ENCODE results near the gene TRAF1.

The TRAF1 gene

DNA sequence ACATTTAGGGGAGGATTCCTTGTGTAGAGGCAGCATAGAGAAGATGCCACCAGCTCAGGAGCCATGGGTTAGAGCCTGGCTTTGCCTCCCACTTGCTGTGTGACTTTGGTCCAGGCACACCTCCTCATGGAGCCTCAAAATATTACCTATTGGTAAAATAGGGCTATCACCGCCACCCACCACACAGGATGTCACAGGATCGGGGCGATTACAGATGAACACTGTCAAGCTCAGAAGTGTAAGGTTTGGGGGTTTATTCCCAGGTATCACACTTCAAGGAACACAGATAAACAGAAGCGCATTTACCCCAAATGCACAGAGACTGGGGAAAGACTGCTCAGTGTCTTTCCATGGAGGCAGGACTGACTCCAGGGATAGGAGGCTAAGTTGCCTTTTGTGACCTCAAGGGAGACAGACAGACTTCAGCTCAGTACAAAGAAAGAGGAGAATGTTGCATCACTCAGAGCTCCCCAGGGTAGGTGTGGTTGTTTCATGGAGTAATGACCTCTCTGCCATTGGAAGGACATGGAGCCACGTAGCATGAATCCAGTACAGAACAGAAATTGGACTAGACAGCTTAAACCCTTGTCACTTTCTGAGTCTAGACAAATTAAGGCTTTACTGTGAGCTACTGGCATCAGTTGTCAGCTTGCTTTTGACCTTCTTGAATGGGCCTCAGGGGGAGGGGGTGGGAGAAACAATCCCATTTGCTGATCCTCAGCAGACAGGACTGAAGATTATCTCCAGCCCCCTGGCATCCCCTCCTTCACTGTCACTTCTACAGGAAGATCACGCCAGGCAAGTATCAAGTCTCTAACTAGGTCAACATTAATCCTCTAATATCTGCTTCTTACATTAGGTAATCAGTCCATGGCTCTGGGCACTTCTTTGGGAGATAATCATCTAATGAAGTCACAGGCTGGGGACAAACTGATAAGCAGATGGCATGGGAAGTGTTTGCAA lies 6.5 kb downstream of the TRAF1 start:
- no peaks in the 10 kb centered on the region for H4K20me1 ChIP-seq (ENCODE audit: insufficient read depth, low read length)
- peak overlapping the region; percentile 94 for H3K27ac ChIP-seq (ENCODE audit: low read length)
- peak overlapping the region; percentile 73 for H3K9ac ChIP-seq (ENCODE audit: low read length)
- H2AFZ ChIP-seq (ENCODE audit: low read depth, low read length): no peak overlapping the region
- H3K4me2 ChIP-seq (ENCODE audit: low read length): peak overlapping the region; percentile 69
- H3K36me3 ChIP-seq (replicated peaks; ENCODE audit: low read depth, low read length): peaks cover 64% of the 10 kb centered on the region
- H3K27me3 ChIP-seq (ENCODE audit: low read depth, low read length): no peaks in the 10 kb centered on the region
- peaks cover 83% of the 10 kb centered on the region for H3K4me1 ChIP-seq (ENCODE audit: low read length)
- TF ChIP-seq, protein P1, sequence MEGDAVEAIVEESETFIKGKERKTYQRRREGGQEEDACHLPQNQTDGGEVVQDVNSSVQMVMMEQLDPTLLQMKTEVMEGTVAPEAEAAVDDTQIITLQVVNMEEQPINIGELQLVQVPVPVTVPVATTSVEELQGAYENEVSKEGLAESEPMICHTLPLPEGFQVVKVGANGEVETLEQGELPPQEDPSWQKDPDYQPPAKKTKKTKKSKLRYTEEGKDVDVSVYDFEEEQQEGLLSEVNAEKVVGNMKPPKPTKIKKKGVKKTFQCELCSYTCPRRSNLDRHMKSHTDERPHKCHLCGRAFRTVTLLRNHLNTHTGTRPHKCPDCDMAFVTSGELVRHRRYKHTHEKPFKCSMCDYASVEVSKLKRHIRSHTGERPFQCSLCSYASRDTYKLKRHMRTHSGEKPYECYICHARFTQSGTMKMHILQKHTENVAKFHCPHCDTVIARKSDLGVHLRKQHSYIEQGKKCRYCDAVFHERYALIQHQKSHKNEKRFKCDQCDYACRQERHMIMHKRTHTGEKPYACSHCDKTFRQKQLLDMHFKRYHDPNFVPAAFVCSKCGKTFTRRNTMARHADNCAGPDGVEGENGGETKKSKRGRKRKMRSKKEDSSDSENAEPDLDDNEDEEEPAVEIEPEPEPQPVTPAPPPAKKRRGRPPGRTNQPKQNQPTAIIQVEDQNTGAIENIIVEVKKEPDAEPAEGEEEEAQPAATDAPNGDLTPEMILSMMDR (IDR thresholded peaks at IDR 0.05; ENCODE audit: low read depth, low read length): no peak
- no peak for TF ChIP-seq EZH2phosphoT487 (IDR thresholded peaks at IDR 0.05; ENCODE audit: low read depth)
- H3K79me2 ChIP-seq (ENCODE audit: low read length): peaks cover 97% of the 10 kb centered on the region
- H3K9me3 ChIP-seq (ENCODE audit: insufficient read depth, low read length): no peaks in the 10 kb centered on the region
- H3K4me3 ChIP-seq (ENCODE audit: low read length): peak overlapping the region; percentile 30

DNA sequence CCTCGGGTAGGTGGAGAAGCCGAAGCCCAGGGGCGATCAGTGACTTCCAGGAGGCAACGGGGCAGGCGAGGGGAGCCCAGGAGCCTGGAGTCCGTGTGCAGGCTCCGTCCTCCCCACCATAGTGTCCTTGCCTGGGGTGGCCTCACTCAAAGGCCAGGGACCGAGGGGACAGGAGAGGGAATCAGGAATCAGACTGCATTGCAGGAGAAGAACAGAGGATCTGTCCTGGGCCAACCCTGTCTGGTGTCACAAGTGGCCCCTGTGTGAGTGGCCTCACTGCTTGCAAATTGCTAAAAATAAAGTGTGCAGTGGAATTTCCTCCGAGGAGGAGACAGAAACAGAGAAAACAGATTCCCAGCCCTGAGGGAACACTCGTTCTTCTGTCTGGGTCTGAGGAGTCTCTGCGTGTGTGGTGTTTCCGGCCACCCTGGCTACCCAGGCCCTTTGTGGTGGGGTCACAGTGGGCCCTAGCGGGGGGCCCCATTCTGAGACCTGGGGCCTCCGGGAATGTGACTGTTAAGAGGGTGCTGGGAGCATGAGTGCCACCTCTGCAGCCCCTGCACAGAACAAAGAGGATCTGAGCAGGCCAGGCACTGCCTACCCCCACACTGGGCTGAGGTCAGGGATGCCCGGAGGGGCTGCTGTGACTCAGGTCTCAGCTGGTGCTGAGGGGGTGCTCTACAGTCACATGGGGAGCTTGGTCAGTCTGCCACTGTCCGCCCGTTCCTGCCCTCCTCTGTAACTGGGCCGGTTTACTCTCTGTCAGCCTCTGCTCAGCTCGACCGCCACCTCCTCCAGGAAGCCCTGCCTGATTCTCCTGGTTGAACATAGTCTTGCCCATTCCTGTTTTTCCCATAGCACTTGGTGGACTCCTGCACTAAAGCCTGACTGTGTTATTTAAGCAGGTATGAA lies 7.4 kb downstream of the TRAF1 start:
- Histone ChIP-seq H3K9ac (ENCODE audit: low read length) (peak overlapping the region; percentile 73; the same call in 1 of the 2 replicates), H3K4me3 (ENCODE audit: low read length) (no peak overlapping the region), H3K4me2 (ENCODE audit: low read length) (peak overlapping the region; percentile 69), H3K9me3 (ENCODE audit: insufficient read depth, low read length) (no peaks in the 10 kb centered on the region), H4K20me1 (ENCODE audit: insufficient read depth, low read length) (no peaks in the 10 kb centered on the region; the same call in 1 of the 2 replicates), H3K27me3 (ENCODE audit: low read depth, low read length) (no peaks in the 10 kb centered on the region), H3K79me2 (ENCODE audit: low read length) (peaks cover 97% of the 10 kb centered on the region), H2AFZ (ENCODE audit: low read depth, low read length) (no peak overlapping the region), H3K36me3 (replicated peaks; ENCODE audit: low read depth, low read length) (peaks cover 66% of the 10 kb centered on the region), H3K27ac (ENCODE audit: low read length) (peak overlapping the region; percentile 94), H3K4me1 (ENCODE audit: low read length) (peaks cover 75% of the 10 kb centered on the region)
- TF ChIP-seq, protein P1 (IDR thresholded peaks at IDR 0.05; ENCODE audit: low read depth, low read length): no peak
- no peak for TF ChIP-seq EZH2phosphoT487 (IDR thresholded peaks at IDR 0.05; ENCODE audit: low read depth)

DNA sequence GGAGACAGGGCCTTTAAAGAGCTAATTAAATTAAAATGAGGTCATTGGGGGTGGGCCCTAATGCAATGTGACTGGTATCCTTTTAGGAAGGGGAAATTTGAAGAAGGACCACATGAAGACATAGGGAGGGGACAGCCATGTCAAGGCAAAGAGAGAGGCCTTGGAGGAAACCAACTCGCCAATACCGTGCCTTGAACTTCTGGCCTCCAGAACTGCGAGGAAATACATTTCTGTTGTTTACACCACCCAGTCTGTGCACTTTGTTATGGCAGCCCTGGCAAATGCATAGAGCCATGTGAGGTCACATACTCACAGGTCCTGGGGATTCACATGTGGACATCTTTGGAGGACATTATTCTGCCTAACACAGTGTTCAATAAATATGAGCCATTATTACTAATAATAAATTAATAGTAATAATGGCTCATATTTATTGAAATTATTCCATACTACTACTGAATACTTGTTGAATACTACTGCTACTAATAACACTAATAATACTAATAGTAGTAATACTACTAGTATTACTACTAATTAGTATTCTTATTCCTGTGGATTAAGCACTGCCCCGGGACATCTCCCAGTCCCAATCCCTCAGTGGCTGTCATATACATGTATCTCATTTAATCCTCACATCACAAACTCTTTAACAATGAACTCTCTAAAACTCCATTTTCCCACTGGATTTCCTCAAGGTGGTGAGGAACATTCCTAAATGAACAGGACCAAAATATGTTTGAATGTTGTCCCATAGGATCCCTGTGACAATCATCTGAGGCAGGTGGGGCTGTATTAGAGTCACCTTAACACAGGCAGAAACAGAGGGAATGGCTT lies 8.4 kb downstream of the TRAF1 start:
- H3K9ac ChIP-seq (ENCODE audit: low read length): no peak overlapping the region
- no peak for TF ChIP-seq EZH2phosphoT487 (IDR thresholded peaks at IDR 0.05; ENCODE audit: low read depth)
- TF ChIP-seq, protein P1 (IDR thresholded peaks at IDR 0.05; ENCODE audit: low read depth, low read length): no peak
- peak overlapping the region; percentile 94 for H3K27ac ChIP-seq (ENCODE audit: low read length)
- no peak overlapping the region for H2AFZ ChIP-seq (ENCODE audit: low read depth, low read length)
- no peaks in the 10 kb centered on the region for H3K27me3 ChIP-seq (ENCODE audit: low read depth, low read length)
- no peaks in the 10 kb centered on the region for H3K9me3 ChIP-seq (ENCODE audit: insufficient read depth, low read length)
- peaks cover 88% of the 10 kb centered on the region for H3K79me2 ChIP-seq (ENCODE audit: low read length)
- peaks cover 65% of the 10 kb centered on the region for H3K4me1 ChIP-seq (ENCODE audit: low read length)
- H3K4me2 ChIP-seq (ENCODE audit: low read length): no peak overlapping the region
- H3K36me3 ChIP-seq (replicated peaks; ENCODE audit: low read depth, low read length): peaks cover 66% of the 10 kb centered on the region
- H3K4me3 ChIP-seq (ENCODE audit: low read length): no peak overlapping the region
- peaks cover 3% of the 10 kb centered on the region; the same call in 1 of the 2 replicates for H4K20me1 ChIP-seq (ENCODE audit: insufficient read depth, low read length)
